DMS53 treated with DMSO at 0.1 percent for 48 hours (cell line): ENCODE measurements around the gene DACT2.
"Not testable (repeated sequence)": the region's sequence is repeated elsewhere in the genome, so short reads cannot be mapped to it uniquely, and the experiment has no call there.

Source experiments
- DNase-seq: peaks from one replicate; lab custom pipeline; 2025; ENCODE audit not compliant: unreplicated experiment; lab: John Stamatoyannopoulos, UW

DACT2 gene, protein sequence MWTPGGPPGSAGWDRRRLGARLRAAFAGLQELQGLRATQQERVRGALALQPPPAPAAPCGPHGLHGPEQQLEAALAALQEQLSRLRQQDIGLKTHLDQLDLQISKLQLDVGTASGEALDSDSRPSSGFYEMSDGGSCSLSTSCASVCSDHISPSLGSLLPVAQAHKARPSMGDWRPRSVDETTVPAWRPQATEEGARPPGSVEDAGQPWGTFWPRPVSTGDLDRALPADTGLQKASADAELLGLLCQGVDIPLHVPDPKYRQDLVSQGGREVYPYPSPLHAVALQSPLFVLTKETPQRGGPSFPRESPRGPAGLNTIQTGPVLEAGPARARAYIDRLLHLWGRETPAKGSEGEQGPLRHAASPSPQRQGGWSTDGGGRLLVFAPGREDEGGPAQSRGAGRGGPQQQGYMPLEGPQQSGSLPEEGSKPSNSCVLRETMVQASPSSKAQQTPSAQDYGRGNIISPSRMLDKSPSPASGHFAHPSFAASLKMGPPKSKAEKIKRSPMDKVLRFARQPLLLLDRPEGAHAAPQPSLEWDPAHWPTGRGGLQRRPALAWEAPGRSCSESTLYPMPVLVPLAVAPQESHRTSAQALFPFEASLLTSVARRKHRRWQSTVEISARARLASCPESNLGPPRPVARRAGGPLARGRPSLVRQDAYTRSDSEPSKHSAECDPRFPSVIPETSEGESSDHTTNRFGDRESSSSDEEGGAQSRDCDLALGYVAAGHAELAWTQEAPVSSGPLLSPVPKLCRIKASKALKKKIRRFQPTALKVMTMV

DNA sequence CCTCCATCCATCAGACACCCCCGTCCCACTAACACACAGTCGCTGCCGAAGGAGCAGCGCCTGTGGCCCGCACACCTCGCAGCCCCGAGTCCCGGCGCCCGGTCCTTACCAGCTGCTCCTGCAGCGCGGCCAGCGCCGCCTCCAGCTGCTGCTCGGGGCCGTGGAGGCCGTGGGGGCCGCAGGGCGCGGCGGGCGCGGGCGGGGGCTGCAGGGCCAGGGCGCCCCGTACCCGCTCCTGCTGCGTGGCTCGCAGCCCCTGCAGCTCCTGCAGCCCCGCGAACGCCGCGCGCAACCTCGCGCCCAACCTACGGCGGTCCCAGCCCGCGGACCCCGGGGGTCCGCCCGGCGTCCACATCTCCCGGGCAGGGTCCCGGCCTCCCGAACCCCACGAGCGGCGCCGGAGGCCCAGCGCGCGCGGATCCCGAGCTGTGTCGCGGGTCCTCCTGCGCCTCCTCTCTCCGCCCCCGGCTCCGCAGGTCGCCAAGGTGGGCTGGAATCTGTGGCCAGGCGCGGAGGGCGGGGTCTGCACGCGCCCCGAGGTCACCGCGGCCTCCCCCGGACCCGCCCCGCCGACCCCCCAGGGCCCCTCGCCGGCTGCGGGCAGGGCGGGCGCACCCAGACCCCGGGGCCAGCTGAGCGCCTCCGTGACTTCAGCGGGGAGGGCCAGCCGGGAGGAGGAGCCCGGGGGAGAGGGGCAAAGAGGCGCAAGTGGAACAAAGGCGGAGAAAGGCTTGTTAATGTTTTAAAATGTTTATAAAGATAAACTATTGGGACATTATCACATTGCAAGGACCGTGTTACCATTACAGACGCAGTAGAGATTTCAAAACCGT, at the start of gene DACT2:
Gene DACT2, minus strand, starts transcription at position 499 of the 833 bp plus-strand sequence. Its CDS starts 144 bp downstream, at position 355.
- DNase-seq, result no peak

DNA sequence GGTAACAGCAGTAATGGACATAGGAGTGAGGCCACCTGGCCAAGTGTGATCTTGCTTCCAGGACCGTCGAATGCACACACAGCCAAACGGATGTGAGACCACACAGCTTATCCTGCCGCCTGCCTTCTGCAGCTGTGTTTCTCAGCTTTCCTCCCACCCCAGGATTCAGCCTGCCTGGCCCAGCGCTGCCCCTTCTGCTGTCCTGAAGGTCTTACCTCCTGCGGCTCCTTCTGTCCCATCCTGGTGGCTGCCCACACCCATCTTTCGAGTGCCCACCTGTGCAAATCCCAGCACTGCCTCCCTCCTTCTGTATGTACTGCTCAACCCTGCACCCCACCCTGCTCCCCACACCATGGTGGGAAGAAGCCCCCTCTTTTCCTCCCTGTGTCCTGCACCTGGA, 49.4 kb upstream of the DACT2 start:
- no peak for DNase-seq

- no peak for DNase-seq
Measured at GRCh38 chr6:168368066-168368820, 48.7 kb upstream of the DACT2 start.

GRCh38 chr6:168367285-168367751, 47.7 kb upstream of the DACT2 start:
- no peak for DNase-seq

DNA sequence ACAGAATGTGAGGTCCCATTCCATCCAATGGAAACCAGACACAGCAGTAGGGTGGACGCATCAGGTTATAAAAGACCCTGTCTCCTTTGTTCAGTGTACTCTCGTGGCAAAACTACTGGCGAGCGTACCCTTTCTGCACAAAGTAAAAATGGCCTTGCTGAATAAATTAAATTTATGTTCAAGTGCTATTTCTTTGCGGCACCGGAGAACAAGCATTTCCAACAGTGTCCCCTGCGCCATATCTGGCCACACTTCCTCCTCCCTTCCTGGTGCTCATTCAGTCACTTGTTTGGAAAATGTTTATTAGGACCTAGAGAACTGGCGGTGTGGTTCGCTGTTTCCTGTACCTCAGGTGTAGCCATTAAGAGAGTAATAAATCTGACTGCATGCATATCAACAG, 46.9 kb upstream of the DACT2 start:
- DNase-seq, result no peak

- DNase-seq, result no peak
Measured at GRCh38 chr6:168365422-168366165, 46.0 kb upstream of the DACT2 start.

DNA sequence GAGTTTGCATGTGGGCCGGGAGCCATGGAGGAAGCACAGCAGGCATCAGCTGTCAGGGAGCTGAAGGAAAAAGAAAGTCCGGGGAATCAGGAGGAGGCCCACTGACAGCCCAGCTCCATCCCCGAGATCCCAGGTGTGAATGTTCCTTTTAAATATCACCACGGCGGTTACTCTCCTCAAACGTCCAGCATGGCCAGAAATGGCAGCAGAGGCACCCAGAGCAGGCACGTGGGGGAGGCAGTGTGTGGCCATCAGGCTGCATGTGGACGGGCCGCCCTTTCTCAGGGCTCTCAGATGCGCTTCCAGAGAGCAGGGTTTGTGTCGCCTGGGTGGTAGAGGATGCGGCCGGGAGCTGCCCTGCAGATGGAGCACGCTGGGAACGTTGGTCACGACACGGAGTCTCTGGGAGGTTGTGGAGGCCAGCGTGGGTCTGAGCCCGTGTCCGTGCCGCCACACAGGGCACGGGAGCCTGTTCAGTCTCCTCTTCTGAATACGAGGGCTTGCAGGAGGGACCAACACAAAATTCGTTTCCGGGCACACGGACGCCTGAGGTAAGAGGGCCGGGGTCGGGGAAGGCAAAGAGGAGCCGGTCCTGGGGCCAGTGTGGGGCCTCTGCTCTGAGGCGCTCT, 45.3 kb upstream of the DACT2 start:
- DNase-seq, result no peak

DNA sequence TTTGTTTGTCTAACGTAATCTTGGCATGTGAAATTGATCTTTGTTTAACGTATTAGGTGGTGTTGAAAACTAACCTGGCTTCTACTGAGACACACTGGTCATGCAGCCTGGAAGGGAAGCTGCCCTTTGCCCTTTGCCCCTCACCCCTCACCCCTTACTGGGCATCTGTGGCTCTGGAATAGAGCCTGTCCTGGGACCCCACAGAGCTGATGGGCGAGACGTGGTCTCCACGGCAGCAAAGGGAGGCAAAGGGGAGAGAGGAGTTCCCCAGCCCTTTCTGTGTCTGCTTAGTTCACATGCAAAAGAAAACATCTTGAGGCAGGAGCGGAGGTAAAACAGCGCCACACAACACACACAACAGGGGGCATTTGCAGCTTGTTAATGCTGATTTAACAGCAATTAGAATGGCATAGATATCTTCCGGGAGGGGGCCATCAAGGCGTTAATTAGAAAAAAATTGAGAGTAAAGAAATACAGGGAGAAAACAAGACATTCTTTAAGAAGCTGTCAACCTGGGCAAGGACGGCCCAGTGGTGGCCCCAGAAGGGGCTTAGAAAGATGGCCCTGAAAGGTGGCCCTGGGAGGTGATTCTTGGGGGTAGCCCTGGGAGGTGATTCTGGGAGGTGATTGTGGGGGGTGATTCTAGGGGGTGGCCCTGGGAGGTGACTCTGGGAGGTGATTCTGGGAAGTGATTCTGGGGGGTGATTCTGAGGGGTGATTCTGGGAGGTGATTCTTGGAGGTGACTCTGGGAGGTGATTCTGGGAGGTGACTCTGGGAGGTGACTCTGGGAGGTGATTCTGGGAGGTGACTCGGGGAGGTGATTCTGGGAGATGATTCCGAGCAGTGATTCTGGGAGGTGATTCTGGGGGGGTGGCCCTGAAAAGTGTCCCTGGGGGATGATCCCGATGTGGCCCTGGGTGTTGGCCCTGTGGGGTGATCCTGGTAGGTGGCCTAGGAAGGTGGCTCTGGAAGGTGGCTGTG, 44.5 kb upstream of the DACT2 start:
- no peak for DNase-seq

DNA sequence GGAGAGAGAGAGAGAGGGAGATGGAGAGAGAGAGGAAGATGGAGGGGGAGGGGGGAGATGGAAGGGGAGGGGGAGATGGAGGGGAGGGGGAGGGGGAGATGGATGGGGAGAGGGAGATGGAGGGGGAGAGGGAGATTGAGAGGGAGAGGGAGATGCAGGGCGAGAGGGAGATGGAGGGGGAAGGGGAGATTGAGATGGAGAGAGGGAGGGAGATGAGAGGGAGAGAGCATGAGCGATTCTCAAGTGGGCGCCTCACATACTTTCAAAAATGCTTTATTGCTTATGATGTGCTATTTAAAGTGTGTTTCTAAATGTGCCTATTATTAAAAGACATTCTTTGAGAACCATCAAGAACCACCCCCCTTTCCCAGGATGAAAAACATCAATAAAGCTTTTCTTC, 43.7 kb upstream of the DACT2 start:
- DNase-seq, result no peak

- no peak for DNase-seq
Measured at GRCh38 chr6:168362276-168362990, 42.9 kb upstream of the DACT2 start.

- no peak for DNase-seq
Measured at GRCh38 chr6:168361766-168362165, 42.2 kb upstream of the DACT2 start.

DNA sequence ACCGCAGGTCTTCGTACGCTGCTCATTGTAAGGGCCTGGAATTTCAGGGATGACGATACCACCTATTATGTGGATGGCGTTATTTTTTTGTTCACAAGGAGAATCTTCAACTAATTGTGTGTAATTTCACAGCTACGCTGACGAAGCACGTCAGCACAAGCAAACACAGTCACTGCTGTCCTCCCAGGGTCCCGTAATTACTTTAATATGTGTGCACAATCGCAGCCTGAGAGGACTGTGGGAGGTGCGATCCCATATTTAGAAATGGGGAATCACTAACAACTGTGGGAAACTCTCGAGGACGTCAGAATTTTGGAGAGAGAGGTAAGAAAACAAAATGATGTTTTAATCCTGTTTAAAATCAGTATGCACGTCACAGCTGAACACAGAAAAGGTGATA, 40.2 kb upstream of the DACT2 start:
- no peak for DNase-seq

DNA sequence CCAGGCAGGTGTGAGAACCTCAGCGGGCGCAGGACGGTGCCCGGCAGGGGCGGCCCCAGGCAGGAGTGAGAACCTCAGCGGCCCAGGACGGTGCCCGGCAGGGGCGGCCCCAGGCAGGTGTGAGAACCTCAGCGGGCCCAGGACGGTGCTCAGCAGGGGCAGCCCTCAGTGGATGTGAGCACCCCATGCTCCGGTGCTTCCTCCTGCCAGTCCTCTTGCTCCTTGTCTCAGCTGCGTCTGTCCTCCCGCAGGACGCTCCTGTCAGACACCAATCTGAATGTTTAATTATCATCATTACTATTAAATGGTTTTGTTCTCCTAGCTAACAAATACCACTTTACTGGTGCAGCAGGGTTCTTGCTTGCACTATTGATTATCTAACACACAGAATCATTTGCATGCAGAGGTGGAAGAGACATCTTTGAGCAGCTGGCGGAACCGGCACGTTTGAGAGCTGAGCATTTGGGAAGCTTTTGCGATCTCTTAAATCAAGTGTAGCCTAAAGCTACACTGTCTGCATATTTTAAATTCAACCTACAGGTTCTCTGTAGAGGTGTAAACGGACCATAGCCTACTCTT, 39.4 kb upstream of the DACT2 start:
- no peak for DNase-seq

DNA sequence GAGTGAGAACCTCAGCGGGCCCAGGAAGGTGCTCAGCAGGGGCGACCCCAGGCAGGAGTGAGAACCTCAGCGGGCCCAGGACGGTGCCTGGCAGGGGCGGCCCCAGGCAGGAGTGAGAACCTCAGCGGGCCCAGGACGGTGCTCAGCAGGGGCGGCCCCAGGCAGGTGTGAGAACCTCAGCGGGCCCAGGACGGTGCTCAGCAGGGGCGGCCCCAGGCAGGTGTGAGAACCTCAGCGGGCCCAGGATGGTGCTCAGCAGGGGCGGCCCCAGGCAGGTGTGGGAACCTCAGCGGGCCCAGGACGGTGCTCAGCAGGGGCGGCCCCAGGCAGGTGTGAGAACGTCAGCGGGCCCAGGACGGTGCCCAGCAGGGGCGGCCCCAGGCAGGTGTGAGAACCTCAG, 37.3 kb upstream of the DACT2 start:
- not testable (repeated sequence) for DNase-seq

DNA sequence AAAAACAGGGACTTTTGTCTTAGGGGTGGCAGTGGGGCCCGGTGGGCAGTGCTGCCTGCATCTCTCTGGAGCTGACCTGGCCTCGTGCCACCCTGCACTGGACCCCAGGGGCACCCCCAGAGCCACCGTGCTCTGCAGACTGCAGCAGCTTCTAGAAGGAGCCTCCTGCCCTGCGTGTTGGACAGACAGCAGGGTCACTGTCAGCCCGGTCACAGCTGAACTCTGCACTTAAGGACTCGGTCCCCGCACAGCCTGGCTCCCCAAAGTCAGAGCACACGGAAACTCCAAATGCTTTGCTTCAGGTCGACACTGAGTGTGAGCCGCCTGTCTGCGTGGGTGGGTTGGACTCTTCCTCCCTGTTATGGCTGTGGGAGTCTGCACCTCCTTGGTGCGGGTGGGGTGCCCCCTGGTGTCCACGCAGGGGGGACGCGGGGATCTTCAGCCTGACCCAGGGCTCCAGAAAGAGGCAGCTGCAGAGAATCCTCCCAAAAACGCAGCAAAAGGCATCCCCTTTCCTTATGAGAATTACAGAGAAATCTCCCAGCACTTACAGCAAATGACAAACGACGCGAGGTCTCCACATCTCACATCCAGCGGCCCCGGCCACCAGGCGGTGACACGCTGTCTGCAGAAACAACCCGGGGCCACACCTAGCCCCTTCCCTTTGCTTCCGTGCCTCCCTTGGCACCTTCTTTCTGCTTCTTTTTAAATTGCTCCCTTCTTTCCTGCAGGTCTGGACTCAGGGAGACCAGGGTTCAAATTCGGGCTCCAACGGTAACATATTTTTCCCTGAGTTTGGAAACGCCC, 36.3 kb upstream of the DACT2 start:
- peak; percentile 27 for DNase-seq

- no peak for DNase-seq
Measured at GRCh38 chr6:168354338-168354737, 34.8 kb upstream of the DACT2 start.
